SU-DHL-6 (cell line): ENCODE results near the gene RPS29.

Experiments used
- H2AFZ ChIP-seq: fragments of 200-600 bp; sonication (generic); 2 replicates; pipeline ENCODE4 v1.6.1; 2014; ENCODE audit warnings: low read depth, mild to moderate bottlenecking, moderate library complexity, mixed read lengths, antibody characterized with exemption, low read length; ENCODE audit not compliant: severe bottlenecking
- H3F3A ChIP-seq: fragments of 200-600 bp; shearing (Covaris generic); 2 replicates; pipeline ENCODE4 v1.6.0; 2016; ENCODE audit warnings: antibody characterized with exemption, mild to moderate bottlenecking; ENCODE audit not compliant: insufficient read depth
- H3K27ac ChIP-seq: fragments of 200-600 bp; sonication (generic); 2 replicates; pipeline ENCODE4 v1.5.1; 2016; ENCODE audit warnings: low read depth, mild to moderate bottlenecking, low read length, moderate library complexity, mixed read lengths
- H3K27me3 ChIP-seq: fragments of 200-600 bp; sonication (generic), shearing (Covaris generic); 2 replicates; pipeline ENCODE4 v1.6.0; 2014; ENCODE audit warnings: mild to moderate bottlenecking, low read length
- H3K36me3 ChIP-seq: fragments of 200-600 bp; sonication (generic); 2 replicates; pipeline ENCODE4 v1.6.1; 2014; ENCODE audit warnings: mild to moderate bottlenecking, low read length, mixed read lengths
- H3K4me2 ChIP-seq: fragments of 300-600, 200-600 bp; shearing (Covaris generic), sonication (generic); 2 replicates; pipeline ENCODE4 v1.6.0; 2014; ENCODE audit warnings: low read length, low read depth, mild to moderate bottlenecking; ENCODE audit not compliant: poor library complexity, severe bottlenecking
- H3K4me3 ChIP-seq: fragments of 200-600 bp; sonication (generic); 2 replicates; pipeline ENCODE4 v1.5.1; 2014; ENCODE audit warnings: antibody characterized with exemption, low read length, mild to moderate bottlenecking, mixed read lengths; ENCODE audit not compliant: insufficient read depth, poor library complexity, severe bottlenecking
- H3K79me2 ChIP-seq: fragments of 200-600 bp; sonication (generic); 2 replicates; pipeline ENCODE4 v1.6.1; 2014; ENCODE audit warnings: mild to moderate bottlenecking, low read length, moderate library complexity; ENCODE audit not compliant: insufficient read depth
- H3K9ac ChIP-seq: fragments of 200-600 bp; sonication (generic); 2 replicates; pipeline ENCODE4 v1.7.0; 2014; ENCODE audit warnings: mild to moderate bottlenecking, low read length
- H3K9me2 ChIP-seq: fragments of 200-600 bp; sonication (generic); replicated peaks from 2 replicates; pipeline ENCODE4 v1.6.1; 2014; ENCODE audit warnings: low read length; ENCODE audit not compliant: insufficient read depth
- H3K9me3 ChIP-seq: fragments of 200-600 bp; sonication (generic); 2 replicates; pipeline ENCODE4 v1.6.1; 2014; ENCODE audit warnings: low read length, mixed read lengths; ENCODE audit not compliant: insufficient read depth
- H4K20me1 ChIP-seq: fragments of 200-600 bp; sonication (generic); 2 replicates; pipeline ENCODE4 v1.6.1; 2014; ENCODE audit warnings: low read depth, mild to moderate bottlenecking, antibody characterized with exemption, low read length, moderate library complexity, mixed read lengths
- EZH2phosphoT487 ChIP-seq: fragments of 200-600 bp; sonication (generic), shearing (Covaris generic); conservative IDR thresholded peaks from 2 replicates; pipeline ENCODE4 v1.6.1; 2018; ENCODE audit warnings: mild to moderate bottlenecking, antibody characterized with exemption, low read length, moderate library complexity, mixed read lengths
- TF ChIP-seq, protein P1 (sequence below): fragments of 200-600 bp; sonication (generic); IDR thresholded peaks from one replicate; pipeline ENCODE4 v1.5.1; 2017; ENCODE audit warnings: antibody characterized with exemption, mild to moderate bottlenecking, low read length, moderate library complexity; ENCODE audit not compliant: insufficient read depth, poor library complexity, severe bottlenecking

The RPS29 gene

DNA sequence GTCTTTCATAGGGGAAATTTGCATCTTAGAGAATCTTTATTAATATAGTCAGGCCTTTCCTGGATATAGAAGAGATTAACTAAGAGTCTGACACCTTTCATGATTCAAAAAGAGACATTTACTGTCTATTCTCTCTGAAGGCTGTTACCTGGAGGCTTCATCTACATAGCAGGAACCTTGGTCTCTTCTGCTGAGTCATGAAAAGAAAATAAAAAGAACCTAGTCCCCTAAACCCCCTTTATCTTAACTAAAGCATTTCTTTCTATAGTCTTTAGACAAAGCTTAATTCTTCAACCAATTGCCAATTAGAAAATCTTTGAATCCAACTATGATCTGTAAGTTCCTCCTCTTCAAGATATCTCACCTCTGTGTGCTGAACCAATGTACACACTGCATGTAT is 33.1 kb downstream of the RPS29 start:
- no peak for TF ChIP-seq EZH2phosphoT487
- TF ChIP-seq, protein P1, sequence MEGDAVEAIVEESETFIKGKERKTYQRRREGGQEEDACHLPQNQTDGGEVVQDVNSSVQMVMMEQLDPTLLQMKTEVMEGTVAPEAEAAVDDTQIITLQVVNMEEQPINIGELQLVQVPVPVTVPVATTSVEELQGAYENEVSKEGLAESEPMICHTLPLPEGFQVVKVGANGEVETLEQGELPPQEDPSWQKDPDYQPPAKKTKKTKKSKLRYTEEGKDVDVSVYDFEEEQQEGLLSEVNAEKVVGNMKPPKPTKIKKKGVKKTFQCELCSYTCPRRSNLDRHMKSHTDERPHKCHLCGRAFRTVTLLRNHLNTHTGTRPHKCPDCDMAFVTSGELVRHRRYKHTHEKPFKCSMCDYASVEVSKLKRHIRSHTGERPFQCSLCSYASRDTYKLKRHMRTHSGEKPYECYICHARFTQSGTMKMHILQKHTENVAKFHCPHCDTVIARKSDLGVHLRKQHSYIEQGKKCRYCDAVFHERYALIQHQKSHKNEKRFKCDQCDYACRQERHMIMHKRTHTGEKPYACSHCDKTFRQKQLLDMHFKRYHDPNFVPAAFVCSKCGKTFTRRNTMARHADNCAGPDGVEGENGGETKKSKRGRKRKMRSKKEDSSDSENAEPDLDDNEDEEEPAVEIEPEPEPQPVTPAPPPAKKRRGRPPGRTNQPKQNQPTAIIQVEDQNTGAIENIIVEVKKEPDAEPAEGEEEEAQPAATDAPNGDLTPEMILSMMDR, result no peak
- no peak overlapping the region for H3K4me2 ChIP-seq
- no peaks in the 10 kb centered on the region for H3K9me3 ChIP-seq
- H3K9me2 ChIP-seq, result no peaks in the 10 kb centered on the region
- H2AFZ ChIP-seq, result no peak overlapping the region
- no peak overlapping the region for H3K4me3 ChIP-seq
- H3F3A ChIP-seq, result no peaks in the 10 kb centered on the region
- no peaks in the 10 kb centered on the region for H3K79me2 ChIP-seq
- no peaks in the 10 kb centered on the region for H3K36me3 ChIP-seq
- no peaks in the 10 kb centered on the region for H4K20me1 ChIP-seq
- H3K9ac ChIP-seq, result no peak overlapping the region
- H3K27ac ChIP-seq, result no peak overlapping the region
- H3K27me3 ChIP-seq, result no peaks in the 10 kb centered on the region

DNA sequence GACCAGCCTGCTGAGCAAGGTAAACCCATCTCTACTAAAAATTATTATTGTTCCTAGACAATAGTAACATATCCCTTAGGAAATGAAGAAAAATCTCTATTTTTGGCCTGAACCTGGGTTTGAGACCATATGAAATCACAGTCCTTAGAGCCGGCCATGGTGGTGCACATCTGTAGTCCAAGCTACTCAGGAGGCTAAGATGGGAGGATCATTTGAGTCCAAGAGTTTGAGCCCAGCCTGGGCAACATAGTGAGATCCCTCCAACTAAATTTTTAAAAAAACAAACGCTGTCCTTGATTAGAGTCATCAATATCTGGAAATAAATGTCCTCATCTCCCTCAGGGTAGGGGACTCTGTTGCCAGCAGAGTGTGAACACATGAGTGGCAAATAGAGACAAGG is 34.6 kb downstream of the RPS29 start:
- Histone ChIP-seq H3K79me2 (no peaks in the 10 kb centered on the region), H3K9me2 (no peaks in the 10 kb centered on the region), H3K9me3 (no peaks in the 10 kb centered on the region), H3K36me3 (no peaks in the 10 kb centered on the region), H3K4me2 (no peak overlapping the region), H3K27me3 (no peaks in the 10 kb centered on the region), H3K9ac (no peak overlapping the region), H4K20me1 (no peaks in the 10 kb centered on the region), H2AFZ (no peak overlapping the region), H3K27ac (no peak overlapping the region), H3K4me3 (no peak overlapping the region), H3F3A (no peaks in the 10 kb centered on the region)
- no peak for TF ChIP-seq EZH2phosphoT487
- TF ChIP-seq, protein P1, result no peak

DNA sequence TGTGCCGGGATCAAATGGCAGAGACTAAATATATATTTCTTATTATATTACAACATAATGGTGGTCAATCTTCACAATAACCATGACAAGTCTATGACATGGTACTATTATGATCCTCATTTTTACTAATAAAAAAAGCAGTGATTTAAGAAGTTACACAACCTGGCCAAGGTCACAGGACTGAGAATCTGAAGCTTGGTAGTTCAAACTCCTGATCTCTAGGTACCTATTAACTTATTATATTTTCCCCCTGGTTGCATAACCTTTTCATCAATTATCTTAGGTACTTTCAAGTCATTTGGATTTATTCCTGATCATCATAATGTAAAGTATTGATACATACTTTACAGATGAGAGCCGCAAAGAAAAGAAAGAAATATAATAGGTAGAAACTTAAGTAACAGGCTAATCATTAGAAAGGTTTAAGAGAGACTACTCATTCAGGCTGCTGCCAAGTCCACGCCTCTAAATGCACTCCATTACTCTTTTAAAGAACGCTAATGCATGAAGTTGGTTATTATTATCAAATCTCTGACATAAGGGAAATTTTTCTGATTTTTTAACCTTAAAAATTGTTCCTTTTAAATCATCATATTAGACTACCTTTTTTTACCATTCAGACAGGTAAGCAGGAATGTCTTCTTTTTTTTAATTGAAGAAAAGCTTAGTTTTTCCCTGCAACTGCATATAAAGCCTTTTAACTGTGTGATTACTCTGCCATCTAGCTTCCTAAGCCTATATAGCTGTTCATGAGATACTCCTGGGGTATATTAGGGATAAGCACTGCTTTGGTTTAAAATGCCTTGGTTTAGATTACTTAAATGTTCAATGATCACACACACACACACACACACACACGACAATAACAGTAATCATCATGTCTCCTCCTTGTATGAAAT is 35.6 kb downstream of the RPS29 start:
- H3K4me2 ChIP-seq, result no peak overlapping the region
- no peaks in the 10 kb centered on the region for H3K9me3 ChIP-seq
- no peaks in the 10 kb centered on the region for H3K36me3 ChIP-seq
- H3K9ac ChIP-seq, result no peak overlapping the region
- no peak overlapping the region for H3K27ac ChIP-seq
- H3K79me2 ChIP-seq, result no peaks in the 10 kb centered on the region
- H2AFZ ChIP-seq, result no peak overlapping the region
- H3K4me3 ChIP-seq, result no peak overlapping the region
- no peaks in the 10 kb centered on the region for H3F3A ChIP-seq
- no peaks in the 10 kb centered on the region for H4K20me1 ChIP-seq
- TF ChIP-seq, protein P1, result no peak
- TF ChIP-seq EZH2phosphoT487, result no peak
- no peaks in the 10 kb centered on the region for H3K27me3 ChIP-seq
- H3K9me2 ChIP-seq, result no peaks in the 10 kb centered on the region
